NCI-H1092 (cell line): Measurements from ENCODE around the gene LRP4.
A peak's percentile ranks its signal among the peaks of the same experiment; 100 is the strongest.

ENCODE experiments used
- DNase-seq: peaks from one replicate; lab custom pipeline; 2025; lab: John Stamatoyannopoulos, UW

The LRP4 gene

GRCh38 chr11:46892838-46893237 lies 25.5 kb downstream of the LRP4 start:
- no peak for DNase-seq

DNA sequence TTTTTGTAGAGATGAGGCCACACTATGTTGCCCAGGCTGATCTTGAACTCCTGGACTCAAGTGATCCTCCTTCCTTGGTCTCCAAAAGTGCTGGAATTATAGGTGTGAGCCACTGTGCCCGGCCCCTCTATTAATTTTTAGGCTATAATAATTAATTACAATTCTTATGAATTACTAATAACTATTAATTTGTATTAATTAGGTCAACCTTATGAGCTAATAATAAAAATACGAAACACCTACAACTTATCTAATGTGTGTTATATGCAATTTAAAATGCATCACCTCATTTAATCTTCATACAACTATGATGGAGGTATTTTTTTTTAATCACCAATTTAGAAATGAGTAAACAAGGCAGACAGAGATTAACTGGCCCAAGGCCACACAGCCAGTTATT lies 26.2 kb downstream of the LRP4 start:
- DNase-seq = no peak

GRCh38 chr11:46890665-46891064 lies 27.7 kb downstream of the LRP4 start:
- no peak for DNase-seq

DNA sequence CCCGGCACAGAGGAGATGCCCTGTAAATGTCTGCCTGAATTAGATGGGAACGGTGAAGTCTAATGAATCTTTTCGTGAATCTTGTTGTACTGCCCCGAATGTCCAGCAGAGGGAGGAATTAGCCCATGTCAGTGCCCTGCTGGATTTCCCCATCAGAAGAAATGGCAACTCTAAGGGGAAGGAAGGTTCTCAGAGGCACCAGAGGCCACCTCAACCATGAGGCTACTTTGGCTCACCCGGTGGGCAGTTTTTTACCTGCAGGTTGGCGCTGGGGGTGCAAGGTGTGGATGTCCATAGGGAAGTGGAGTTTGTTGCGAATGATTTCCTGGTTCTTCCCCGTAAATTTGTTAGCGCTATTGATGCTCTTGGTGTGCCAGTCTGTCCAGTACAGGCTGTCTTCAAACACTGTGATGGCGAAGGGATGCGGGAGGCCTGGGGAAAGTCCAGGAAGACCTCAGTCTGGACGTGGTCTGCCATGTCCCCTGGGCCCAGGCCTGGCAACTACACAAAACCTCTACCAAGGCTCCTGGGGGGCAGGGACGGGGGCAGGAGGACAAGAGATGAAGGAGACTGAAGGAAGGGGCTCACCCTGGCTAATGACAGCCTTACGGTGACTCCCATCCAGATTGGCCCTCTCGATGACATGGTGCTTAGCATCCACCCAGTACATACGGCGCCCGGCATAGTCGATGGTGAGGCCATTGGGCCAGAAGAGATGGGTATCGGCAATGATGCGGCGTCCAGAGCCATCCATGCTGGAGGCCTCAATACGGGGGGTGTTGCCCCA lies 28.5 kb downstream of the LRP4 start:
- peak; percentile 79 for DNase-seq

- DNase-seq = no peak
These were observed 29.1 kb downstream of the LRP4 start for GRCh38 chr11:46889251-46889650.

DNA sequence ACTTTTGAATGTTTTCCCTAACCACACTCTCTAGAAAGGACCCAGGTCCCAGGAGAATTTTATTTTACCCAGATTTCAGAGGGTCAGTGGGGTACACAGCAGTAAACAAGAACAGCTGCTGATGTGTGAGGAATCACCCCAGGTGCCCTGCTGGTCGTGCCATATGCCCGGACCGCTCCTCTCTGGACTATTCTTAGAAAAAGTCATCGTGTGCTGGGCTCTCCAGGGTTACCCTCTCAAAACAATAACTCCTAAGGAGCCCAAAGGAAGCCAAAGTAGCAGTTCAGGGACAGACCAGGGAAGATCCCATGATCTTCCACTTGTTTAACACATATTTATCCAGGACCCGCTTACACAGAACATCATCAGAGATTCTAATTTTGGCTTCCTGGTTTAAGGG lies 29.7 kb downstream of the LRP4 start:
- no peak for DNase-seq

DNA sequence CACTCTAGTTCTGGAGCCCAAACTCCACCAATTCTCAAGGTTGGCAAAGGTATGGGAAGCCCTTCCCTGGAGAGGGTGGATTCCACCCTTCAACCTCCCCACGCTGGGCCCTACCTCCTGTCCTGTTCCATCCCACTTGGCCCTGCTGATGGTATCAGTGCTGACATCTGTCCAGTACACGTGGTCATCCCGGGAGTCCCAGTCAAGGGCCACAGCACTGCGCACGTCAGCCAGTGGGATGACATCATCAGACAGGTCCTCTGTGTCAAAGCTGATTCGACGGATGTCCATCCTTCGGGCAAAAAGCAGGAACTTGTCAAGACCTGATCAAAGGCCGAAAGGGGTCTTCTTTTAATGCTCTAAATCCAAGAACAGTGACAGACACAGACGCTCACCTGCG lies 32.1 kb downstream of the LRP4 start:
- DNase-seq = no peak

GRCh38 chr11:46879056-46879585 lies 39.2 kb downstream of the LRP4 start:
- DNase-seq = no peak

DNA sequence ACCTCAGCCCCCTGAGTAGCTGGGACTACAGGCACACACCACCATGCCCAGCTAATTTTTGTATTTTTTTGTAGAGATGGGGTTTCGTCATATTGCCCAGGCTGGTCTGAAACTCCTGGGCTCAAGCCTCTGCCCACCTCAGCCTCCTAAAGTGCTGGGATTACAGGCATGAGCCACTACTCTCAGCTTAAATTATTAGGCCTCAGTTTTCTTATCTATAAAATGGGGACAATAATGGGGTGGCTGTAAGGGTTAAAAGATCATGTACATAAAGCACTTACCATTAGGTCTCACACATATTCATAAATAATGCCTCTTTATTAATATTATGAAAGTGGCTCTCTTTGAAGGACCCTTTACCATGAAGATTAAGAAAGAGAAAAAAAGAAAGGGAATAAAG lies 40.8 kb downstream of the LRP4 start:
- no peak for DNase-seq

GRCh38 chr11:46876471-46876870 lies 41.9 kb downstream of the LRP4 start:
- DNase-seq = no peak

- no peak for DNase-seq
These were observed 43.8 kb downstream of the LRP4 start for GRCh38 chr11:46874586-46874985.

- DNase-seq = no peak
These were observed 49.4 kb downstream of the LRP4 start for GRCh38 chr11:46868912-46869311.

DNA sequence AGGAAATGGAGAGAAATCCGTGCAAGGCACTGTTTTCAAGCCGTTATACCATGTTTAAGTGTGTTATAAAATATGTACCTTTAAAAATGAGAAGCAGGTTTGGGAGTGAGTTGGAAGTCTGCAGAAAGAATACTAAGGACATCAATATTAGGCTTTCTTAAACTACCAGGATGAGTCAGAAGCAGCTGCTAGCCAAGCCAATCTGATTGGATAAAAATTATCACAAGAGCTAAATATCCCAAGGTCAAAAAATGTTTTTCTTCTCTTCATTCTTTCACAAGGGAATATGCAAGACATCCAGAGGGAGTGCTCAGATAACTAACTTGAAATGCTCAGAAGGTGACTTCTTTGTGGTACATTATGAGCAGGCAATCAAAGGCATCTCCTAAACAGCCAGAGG lies 53.0 kb downstream of the LRP4 start:
- DNase-seq = no peak

GRCh38 chr11:46860218-46860617 lies 58.1 kb downstream of the LRP4 start:
- DNase-seq = no peak

- DNase-seq = no peak
These were observed 59.3 kb downstream of the LRP4 start for GRCh38 chr11:46858920-46859546.

DNA sequence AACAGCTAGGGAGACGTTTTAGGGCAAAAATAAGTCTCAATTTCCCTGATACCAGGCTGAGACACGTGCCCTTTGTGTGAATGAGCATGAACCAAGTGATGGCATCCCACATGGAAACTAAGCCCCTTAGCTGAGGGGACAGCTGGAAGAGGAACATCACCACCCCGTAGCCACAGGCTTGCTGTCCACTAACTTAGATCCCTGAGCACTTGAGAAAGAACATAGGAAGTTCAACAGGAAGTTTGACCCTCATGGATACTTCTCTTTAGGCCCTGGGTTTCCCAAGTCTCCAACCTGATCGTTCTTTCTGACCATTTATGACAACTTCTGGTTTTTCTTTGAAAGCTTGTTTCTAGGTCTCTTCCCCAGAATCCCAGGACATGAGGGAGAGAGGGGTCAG lies 60.7 kb downstream of the LRP4 start:
- no peak for DNase-seq

- DNase-seq = no peak
These were observed 61.6 kb downstream of the LRP4 start for GRCh38 chr11:46856605-46857343.

- DNase-seq = no peak
These were observed 62.5 kb downstream of the LRP4 start for GRCh38 chr11:46855863-46856262.

GRCh38 chr11:46855167-46855566 lies 63.2 kb downstream of the LRP4 start:
- no peak for DNase-seq

GRCh38 chr11:46850829-46851380 lies 67.4 kb downstream of the LRP4 start:
- DNase-seq = no peak

DNA sequence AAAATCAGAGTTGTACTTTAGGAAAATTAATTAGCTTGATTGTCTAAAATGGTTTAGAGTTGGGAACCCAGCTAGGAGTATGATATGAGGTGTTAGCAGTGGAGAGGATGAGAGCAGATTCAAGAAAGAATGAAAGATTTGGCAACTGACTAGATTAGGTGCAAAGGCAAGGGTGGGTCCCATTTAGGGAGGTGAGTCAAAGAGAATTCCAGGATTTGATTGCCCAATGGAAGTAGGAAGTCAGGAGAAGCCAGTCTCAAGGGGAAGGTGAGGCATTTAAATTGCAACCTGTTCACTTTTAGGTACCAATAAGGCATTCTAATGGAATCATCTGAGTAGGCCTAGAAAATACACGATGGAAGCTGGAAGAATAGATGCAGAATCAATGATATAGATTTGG lies 68.7 kb downstream of the LRP4 start:
- DNase-seq = no peak

- DNase-seq = no peak
These were observed 71.9 kb downstream of the LRP4 start for GRCh38 chr11:46846510-46846830.
